Stimulated activated CD8-positive, alpha-beta memory T cell treated with anti-CD3 and anti-CD28 coated beads, Interleukin-7, amount 100 ng/mL, for 24 hours (primary cell): Measurements from ENCODE around the gene DACT3.

Experiments used
- DNase-seq: peaks from one replicate; pipeline ENCODE4 v3.0.0-alpha.2; 2020; ENCODE audit warnings: low read depth

Gene DACT3

GRCh38 chr19:46610851-46611770 lies 49.9 kb downstream of the DACT3 start:
- DNase-seq = no peak

DNA sequence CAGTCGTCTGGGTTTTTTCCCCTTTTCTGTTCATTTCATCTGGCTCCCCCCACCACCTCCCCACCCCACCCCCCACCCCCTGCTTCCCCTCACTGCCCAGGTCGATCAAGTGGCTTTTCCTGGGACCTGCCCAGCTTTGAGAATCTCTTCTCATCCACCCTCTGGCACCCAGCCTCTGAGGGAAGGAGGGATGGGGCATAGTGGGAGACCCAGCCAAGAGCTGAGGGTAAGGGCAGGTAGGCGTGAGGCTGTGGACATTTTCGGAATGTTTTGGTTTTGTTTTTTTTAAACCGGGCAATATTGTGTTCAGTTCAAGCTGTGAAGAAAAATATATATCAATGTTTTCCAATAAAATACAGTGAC lies 50.6 kb downstream of the DACT3 start:
- no peak for DNase-seq

DNA sequence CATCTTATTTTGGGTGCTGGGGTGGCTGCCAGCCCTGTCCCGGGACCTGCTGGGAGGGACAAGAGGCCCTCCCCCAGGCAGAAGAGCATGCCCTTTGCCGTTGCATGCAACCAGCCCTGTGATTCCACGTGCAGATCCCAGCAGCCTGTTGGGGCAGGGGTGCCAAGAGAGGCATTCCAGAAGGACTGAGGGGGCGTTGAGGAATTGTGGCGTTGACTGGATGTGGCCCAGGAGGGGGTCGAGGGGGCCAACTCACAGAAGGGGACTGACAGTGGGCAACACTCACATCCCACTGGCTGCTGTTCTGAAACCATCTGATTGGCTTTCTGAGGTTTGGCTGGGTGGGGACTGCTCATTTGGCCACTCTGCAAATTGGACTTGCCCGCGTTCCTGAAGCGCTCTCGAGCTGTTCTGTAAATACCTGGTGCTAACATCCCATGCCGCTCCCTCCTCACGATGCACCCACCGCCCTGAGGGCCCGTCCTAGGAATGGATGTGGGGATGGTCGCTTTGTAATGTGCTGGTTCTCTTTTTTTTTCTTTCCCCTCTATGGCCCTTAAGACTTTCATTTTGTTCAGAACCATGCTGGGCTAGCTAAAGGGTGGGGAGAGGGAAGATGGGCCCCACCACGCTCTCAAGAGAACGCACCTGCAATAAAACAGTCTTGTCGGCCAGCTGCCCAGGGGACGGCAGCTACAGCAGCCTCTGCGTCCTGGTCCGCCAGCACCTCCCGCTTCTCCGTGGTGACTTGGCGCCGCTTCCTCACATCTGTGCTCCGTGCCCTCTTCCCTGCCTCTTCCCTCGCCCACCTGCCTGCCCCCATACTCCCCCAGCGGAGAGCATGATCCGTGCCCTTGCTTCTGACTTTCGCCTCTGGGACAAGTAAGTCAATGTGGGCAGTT lies 51.2 kb downstream of the DACT3 start:
- no peak for DNase-seq

DNA sequence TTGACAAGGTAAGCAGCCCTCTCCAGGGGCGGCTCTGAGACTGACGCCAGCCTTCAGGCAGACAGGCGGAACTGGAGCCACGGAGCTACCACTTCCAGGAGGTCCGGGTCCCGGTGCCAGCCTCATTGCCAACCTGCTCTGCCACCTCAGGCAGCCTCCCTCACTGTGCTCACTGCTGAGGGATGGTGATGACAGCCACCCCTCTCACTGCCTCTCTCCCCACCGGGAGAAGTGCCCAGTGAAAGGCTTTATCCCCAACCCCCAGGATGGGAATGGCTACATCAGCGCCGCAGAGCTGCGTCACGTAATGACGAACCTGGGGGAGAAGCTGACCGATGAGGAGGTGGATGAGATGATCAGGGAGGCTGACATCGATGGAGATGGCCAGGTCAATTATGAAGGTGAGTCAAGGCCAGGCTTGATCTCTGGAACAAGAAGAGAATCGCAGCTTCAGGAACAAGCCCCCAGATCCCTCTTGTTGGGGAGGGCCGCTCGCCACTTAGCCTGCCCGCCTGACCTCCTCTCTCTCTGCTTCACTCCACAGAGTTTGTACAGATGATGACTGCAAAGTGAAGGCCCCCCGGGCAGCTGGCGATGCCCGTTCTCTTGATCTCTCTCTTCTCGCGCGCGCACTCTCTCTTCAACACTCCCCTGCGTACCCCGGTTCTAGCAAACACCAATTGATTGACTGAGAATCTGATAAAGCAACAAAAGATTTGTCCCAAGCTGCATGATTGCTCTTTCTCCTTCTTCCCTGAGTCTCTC lies 52.2 kb downstream of the DACT3 start:
- DNase-seq = no peak

DNA sequence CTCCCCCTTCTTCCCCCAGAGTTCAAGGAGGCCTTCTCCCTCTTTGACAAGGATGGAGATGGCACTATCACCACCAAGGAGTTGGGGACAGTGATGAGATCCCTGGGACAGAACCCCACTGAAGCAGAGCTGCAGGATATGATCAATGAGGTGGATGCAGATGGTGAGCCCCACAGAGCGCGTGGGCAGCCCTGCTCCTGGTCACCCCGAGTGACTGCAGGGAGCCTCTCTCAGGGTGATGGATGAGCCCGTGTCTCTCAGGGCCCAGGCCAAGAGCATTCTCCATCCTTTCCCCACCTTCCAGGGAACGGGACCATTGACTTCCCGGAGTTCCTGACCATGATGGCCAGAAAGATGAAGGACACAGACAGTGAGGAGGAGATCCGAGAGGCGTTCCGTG lies 52.8 kb downstream of the DACT3 start:
- DNase-seq = no peak

DNA sequence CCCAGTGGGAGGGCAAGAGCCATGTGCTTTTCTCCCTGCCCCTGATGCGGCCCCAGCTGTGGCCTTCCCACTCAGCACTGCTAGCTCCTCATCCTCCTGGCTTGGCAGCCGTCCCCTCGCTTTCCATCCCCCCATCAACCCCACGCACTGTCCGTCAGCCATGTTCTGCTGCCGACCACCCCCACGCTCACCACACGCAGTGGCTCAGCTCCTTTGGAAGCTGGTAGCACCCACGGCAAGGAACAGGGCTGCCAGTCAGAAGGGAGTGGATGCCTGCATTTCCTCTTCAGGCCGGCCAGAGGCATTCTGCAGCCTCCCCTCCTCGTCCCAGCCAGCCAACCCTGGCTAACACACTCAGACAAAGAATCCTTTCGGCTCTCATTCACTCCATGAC lies 53.5 kb downstream of the DACT3 start:
- no peak for DNase-seq

GRCh38 chr19:46606681-46607447 lies 54.1 kb downstream of the DACT3 start:
- DNase-seq = no peak

DNA sequence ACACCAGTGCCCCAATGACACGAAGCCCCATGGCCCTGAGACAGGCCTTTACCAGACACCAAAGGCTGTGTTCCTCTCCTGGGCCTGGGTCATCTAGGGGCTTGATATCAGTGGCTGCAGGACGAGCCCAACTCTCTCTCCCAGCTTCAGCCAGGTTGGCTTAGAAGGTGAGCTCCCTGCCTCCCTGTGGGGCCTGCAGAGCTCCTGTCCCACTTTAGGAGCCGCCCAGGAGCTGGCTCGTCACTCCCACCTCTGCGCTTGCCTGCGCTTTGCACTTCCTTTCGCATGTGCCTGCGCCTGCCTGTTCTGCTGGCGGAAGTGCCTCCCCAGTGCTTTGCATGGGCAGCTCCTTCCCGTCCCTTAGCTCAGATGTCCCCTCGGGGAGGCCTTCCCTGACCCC lies 55.0 kb downstream of the DACT3 start:
- DNase-seq = no peak

DNA sequence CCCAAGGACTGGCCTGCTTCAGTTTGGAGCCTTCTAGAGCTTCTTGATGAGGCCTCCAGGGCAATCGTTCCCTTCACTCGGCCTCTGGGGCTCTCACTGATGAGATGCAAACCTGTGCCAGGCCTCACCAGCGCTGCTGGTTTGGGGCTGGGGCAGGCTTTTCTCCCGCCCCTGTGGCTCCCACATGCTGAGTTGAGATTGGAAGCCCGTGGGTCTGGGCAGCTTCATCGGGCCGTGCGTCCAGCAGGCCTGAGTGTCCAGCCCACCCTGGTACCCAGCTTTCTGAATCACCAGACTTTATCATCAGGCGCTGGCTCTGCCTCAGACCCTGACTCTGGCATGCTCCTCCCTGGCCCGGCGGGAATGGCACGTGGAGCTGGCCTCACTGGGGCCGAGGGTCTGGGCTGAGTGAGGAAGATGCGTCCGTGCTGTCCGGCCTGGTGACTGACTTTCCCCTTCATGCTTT lies 55.6 kb downstream of the DACT3 start:
- no peak for DNase-seq

GRCh38 chr19:46604781-46605355 lies 56.1 kb downstream of the DACT3 start:
- DNase-seq = no peak

DNA sequence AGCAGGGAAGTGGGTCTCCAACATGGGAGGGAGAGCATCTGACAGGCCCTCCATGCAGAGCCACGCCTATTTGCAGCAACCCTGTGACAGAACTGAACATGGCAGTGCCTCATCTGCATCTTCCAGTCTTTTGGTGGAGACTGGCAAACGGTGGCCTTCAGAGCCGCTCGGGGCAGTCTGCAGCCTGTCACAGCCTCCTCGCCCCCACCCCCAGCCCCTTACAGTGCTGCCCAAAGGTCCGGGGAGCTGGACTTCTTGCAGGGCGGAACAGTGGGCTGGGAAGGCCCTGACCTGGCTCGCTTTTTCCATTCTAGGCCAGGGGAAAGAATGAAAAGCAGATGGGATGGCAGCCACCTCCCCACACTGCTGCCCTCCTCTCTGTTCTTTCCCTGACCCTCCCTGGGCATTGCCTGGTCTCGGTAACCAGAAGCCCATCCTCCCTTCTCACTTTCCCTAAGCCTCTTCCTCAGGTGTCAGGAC lies 57.2 kb downstream of the DACT3 start:
- no peak for DNase-seq

GRCh38 chr19:46603195-46603637 lies 57.8 kb downstream of the DACT3 start:
- DNase-seq = no peak

DNA sequence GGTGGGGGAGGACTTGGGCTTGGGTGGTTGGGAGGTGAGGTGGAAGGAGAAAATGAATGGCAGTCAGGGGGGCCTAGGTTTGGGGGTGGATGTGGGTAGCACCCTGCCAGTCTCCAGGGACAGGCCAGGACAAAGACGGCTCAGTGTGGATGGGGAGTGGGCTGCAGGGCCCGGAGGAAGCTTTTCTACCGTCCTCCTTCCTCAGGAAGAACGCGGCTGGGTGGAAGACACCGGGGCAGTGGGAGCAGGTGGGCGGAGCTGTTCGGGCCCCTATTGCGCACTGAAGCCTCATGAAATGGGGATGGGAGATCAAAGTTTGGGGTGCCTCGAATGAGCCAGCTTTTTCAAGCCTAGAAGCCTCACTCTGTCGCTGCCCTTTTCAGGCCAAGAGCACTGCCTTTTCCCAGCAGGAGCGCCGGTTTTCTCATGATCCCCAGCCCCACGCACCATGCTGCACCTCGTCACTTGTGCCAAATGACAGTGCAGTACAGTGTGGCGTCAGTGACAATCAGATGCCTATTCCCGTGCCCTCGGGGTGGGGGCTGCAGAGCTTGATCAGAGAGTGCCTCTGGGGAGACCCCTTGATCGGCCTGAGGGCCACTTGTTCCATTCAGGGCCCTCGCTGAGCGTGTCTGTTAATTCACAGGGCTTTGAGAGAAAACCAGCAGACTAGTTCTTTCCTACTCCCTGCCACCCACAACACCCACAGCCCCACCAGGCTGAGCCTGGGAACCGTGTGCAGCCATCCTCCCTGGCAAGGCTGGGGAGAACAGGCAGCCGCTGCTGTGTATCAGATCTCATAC lies 58.4 kb downstream of the DACT3 start:
- DNase-seq = no peak

- no peak for DNase-seq
Observed at GRCh38 chr19:46601318-46602224, 59.4 kb downstream of the DACT3 start, which contains the start of gene CALM3. Gene CALM3 (plus strand): TSS chr19:46601330. CDS start chr19:46601435, 105 bp downstream.

DNA sequence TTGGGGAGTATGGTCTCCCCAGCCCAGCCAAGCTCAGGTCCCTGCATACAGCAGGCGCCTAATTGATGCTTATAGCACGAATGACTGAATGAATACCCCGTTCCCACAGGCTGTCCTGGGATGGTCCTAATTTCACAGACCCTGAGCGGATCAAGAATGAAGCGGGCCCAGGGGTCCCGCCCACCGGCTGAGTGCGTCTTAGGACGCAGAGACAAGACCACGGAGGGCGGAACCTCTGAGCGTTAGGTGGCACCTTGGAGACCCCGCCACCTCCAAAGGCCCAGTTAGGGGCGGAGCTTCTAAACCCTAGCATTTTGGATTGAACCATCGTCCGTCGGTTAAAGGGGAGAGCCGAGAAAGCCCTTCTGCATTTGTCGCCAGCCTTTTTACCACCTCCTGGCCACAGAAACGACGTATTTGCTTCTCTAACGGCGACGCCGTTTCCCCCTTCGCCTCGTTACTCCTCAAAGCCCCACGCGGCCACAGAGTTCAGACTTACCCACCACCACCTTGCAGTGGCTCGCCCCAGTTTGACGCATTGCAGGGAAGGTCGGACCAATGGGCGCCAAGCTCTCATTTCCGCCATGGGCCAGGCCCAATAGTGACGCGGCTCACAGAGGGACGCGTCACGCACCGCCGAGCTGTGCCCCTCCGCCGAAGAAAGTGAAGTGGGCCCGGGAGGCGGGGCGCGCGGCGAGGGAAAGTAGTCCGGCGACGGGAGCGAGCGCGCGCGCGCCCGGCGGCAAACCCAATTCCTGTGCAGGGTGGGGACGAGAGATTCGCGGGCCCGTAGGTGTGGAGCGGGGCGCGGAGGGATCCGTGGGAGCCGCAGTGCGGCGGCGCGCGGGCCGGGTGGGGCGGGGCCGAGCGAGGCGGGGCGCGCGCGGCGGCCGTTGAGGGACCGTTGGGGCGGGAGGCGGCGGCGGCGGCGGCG lies 60.3 kb downstream of the DACT3 start:
- peak; percentile 95 for DNase-seq

DNA sequence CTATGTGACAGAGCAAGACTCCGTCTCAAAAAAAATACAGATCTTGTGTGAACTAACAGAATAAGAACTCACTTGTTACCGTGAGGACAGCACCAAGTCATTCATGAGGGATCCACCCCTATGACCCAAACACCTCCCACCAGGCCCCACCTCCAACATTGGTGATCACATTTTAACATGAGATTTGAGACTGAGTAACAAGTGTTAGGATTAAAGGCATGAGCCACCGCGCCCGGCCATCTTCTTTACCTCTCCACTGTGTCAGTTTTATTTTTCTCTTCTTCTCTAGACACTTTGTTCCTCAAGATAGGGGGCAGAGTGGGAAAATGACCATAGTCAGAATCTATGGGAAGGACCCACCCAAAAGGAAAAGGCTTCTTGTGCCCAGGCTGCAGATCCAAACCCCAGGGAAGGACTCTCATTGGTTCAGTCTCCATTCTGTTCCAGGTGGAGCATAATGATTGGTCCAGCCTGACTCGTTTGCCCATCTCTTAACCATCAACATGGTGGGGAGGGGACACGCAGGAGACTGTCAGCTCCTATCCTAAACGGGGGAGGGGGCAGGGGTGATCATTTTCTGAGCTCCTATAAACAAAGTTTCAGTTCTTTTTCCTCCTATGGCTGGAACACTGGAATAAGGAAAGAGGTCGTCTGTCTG lies 61.1 kb downstream of the DACT3 start:
- DNase-seq = no peak

- DNase-seq = no peak
Observed at GRCh38 chr19:46598372-46598917, 62.5 kb downstream of the DACT3 start.
